Occipital lobe (tissue), 2 donors: Measurements from ENCODE around the gene TMEFF1. TPM values are rescaled to one million over a fixed set of nuclear protein-coding genes. Genes with fewer than 3 reads are reported as not detected.

Experiments used
- DNase-seq: peaks from one replicate; lab custom pipeline; 2025; lab: John Stamatoyannopoulos, UW
- total RNA-seq: library from RNA; depleted of rRNA; stranded (reverse); fragments of >200 nt; gene quantifications from one replicate; pipeline ENCODE4 v1.2.3, GENCODE V29; 2014

TMEFF1 gene
- total RNA-seq, 1 donor from 2014 or later = 47.6 TPM

DNA sequence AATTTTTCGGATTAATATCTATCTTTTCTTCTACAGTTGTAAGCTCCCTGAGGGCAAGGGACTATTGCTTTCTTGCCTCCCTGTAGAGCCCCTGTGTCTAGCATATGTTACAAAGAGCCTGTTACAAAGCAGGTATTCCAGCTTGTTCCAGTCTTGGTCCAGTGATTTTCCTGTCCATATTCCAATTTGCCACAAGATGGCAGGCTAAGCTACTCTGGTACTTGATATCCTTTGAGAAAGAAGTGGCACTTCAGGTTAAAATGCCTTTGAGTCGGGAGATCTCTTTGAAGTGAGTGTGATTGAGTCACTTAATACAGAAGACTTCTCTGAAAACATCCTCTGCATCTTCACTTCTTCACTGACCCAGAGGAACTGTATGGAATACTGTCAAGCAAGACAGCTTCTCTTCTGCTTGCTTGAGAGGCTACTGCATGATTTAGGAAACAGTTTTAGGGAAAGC is 129.4 kb downstream of the TMEFF1 start:
- DNase-seq = peak; percentile 17

DNA sequence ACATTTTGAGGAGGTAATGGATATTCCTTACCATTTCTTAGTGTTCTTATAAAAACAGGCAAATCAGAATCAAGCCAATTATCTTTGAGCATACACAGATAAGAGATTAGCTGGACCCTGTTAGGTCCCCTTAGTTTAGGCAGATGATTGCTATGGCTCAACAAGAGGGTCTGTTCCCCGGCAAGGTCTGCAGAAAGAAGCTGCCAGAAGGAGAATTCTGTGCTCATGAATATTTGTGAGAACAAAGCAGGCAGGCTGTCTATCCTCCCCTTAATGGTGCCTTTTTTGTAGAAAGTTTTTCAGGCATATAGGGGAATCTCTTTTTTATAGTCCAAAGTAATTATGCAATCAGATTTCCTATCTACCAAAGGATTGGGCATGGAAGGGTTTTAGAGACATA is 132.5 kb downstream of the TMEFF1 start:
- no peak for DNase-seq

DNA sequence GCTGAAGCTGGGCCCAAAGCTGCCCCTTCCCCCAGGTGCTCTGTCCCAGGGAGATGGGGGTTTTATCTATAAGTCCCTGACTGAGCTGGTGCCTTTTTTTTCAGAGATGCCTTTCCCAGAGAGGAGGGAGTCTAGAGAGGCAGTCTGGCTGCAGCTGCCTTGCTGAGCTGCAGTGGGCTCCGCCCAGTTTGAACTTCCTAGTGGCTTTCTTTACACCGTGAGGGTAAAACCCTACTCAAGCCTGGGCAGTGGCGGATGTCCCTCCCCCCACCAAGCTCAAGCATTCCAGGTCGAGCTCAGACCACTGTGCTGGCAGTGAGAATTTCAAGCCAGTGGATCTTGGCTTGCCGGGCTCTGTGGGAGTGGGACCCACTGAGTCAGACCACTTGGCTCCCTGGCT is 146.2 kb downstream of the TMEFF1 start:
- DNase-seq = no peak

DNA sequence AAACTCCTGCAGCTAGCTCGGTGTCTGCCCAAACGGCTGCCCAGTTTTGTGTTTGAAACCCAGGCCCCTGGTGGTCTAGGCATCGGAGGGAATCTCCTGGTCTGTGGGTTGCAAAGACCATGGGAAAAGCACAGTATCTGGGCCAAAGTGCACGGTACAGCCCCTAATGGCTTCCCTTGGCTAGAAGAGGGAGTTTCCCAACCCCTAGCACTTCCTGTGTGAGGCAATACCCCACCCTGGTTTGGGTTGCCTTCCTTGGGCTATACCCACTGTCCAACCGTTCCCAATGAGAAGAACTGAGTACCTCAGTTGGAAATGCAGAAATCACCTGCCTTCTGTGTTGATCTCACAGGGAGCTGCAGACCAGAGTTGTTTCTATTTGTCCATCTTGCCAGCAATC is 146.7 kb downstream of the TMEFF1 start:
- DNase-seq = no peak

DNA sequence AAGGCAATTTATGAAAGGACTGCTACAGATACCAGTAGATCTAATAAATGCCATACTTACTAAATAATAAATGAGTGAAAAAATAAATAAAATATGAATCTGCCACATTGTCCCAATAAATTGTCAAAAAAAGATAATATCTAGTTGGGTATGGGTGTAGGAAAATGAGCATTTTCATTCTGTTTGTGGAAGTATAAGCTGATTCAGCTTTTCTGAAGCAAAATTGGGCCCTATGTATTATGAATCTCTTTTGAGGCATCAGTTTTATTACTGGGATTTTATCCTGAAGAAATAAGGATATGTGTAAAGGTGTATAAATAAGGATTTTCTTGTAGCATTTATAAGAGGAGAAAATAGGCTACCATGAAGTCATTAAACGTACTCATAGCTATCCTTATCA is 151.0 kb downstream of the TMEFF1 start:
- DNase-seq = no peak

DNA sequence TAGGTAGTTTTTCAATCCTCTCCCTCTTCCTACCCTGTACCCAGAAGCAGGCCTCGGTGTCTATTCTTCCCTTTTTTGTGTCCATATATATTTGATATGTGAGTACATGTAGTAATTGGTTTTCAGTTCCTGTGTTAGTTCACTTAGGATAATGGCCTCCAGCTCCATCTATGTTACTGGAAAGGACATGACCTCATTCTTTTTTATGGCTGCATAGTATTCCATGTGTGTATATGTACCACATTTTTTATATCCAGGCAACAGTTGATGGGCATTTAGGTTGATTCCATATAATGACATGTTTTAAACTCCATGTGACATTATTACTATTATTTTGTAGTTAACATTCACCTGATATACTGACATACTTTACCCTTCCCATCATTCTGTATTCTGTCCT is 154.0 kb downstream of the TMEFF1 start:
- no peak for DNase-seq

Other genes starting within 250 kb of the TMEFF1 start
- 58.5 TPM for gene TEX10, start 120.2 kb upstream of the TMEFF1 start, total RNA-seq
- gene MSANTD3, start 46.0 kb upstream of the TMEFF1 start, total RNA-seq = 67.5 TPM
- gene CAVIN4, start 104.9 kb downstream of the TMEFF1 start, total RNA-seq = 12.9 TPM